Mesendoderm (in vitro differentiated cells): ENCODE data around the gene IKZF1.
A peak's percentile ranks its signal among the peaks of the same experiment; 100 is the strongest.

Experiments
- DNase-seq: peaks from one replicate; pipeline ENCODE4 v3.0.0; 2013
- H2AK5ac ChIP-seq: 2 replicates; pipeline ENCODE4 v1.6.1; 2013; ENCODE audit warnings: low read length, inconsistent platforms
- H2BK120ac ChIP-seq: 2 replicates; pipeline ENCODE4 v1.6.1; 2013; ENCODE audit warnings: low read depth, mild to moderate bottlenecking, low read length, moderate library complexity, mixed read lengths
- H2BK15ac ChIP-seq: replicated peaks from 2 replicates; pipeline ENCODE4 v1.6.1; 2013; ENCODE audit warnings: low read depth, mild to moderate bottlenecking, moderate library complexity
- H2BK5ac ChIP-seq: 2 replicates; pipeline ENCODE4 v1.6.1; 2013; ENCODE audit warnings: low read length, inconsistent platforms
- H3K18ac ChIP-seq: 2 replicates; pipeline ENCODE4 v1.6.1; 2013; ENCODE audit warnings: mild to moderate bottlenecking, low read length, mixed read lengths
- H3K23ac ChIP-seq: one replicate; pipeline ENCODE4 v1.6.1; 2013; ENCODE audit warnings: low read length
- H3K27ac ChIP-seq: 2 replicates; pipeline ENCODE4 v1.5.1; 2013; ENCODE audit warnings: low read depth, mild to moderate bottlenecking, inconsistent platforms, low read length, moderate library complexity
- H3K27me3 ChIP-seq: 2 replicates; pipeline ENCODE4 v1.6.1; 2013; ENCODE audit warnings: low read length, control low read depth, mild to moderate bottlenecking, inconsistent platforms; ENCODE audit not compliant: insufficient read depth, poor library complexity
- H3K36me3 ChIP-seq: 2 replicates; pipeline ENCODE4 v1.6.1; 2013; ENCODE audit warnings: low read length, inconsistent platforms; ENCODE audit not compliant: control insufficient read depth, insufficient read depth
- H3K4ac ChIP-seq: one replicate; pipeline ENCODE4 v1.6.1; 2013; ENCODE audit warnings: low read depth, mild to moderate bottlenecking, low read length, moderate library complexity
- H3K4me1 ChIP-seq: 2 replicates; pipeline ENCODE4 v1.6.1; 2013; ENCODE audit warnings: low read depth, low read length, inconsistent platforms; ENCODE audit not compliant: control insufficient read depth
- H3K4me2 ChIP-seq: 2 replicates; pipeline ENCODE4 v1.6.1; 2013; ENCODE audit warnings: low read length
- H3K4me3 ChIP-seq: 2 replicates; pipeline ENCODE4 v1.5.1; 2013; ENCODE audit warnings: mild to moderate bottlenecking, low read length
- H3K56ac ChIP-seq: one replicate; pipeline ENCODE4 v1.6.1; 2013; ENCODE audit warnings: low read length
- H3K79me1 ChIP-seq: 2 replicates; pipeline ENCODE4 v1.6.1; 2013; ENCODE audit warnings: low read length, inconsistent platforms
- H3K79me2 ChIP-seq: 2 replicates; pipeline ENCODE4 v1.6.1; 2013; ENCODE audit warnings: mild to moderate bottlenecking, low read length; ENCODE audit not compliant: control insufficient read depth, insufficient read depth
- H3K9ac ChIP-seq: 2 replicates; pipeline ENCODE4 v1.6.1; 2013; ENCODE audit warnings: low read length, inconsistent platforms
- H4K5ac ChIP-seq: one replicate; pipeline ENCODE4 v1.6.1; 2013; ENCODE audit warnings: low read length
- H4K8ac ChIP-seq: one replicate; pipeline ENCODE4 v1.6.1; 2013; ENCODE audit warnings: low read depth, mild to moderate bottlenecking, control low read depth, low read length, moderate library complexity
- WGBS: extraction: QIAGEN DNeasy Blood & Tissue Kit; methylation state at CpG from one replicate; pipeline ENCODE4 v1.1.7; 2013; ENCODE audit warnings: low lambda C conversion rate, missing lambda C conversion rate; ENCODE audit not compliant: insufficient coverage; ENCODE audit errors: extremely low coverage; 5-methylcytosine and 5-hydroxymethylcytosine counted together

The IKZF1 gene

GRCh38 chr7:50431316-50431715 lies 126.8 kb downstream of the IKZF1 start:
- H2BK15ac ChIP-seq, result no peak overlapping the region
- no peak overlapping the region for H4K5ac ChIP-seq
- no peaks in the 10 kb centered on the region for H3K79me1 ChIP-seq
- no peak overlapping the region for H3K4me3 ChIP-seq
- no peaks in the 10 kb centered on the region for H3K27me3 ChIP-seq
- no peak overlapping the region for H3K4ac ChIP-seq
- no CpG with 5 or more reads among the region's 2 CpGs for WGBS
- no peak overlapping the region for H3K9ac ChIP-seq
- no peak overlapping the region for H2AK5ac ChIP-seq
- no peak overlapping the region for H3K27ac ChIP-seq
- H3K56ac ChIP-seq, result no peak overlapping the region
- no peak for DNase-seq
- H3K18ac ChIP-seq, result no peak overlapping the region
- no peaks in the 10 kb centered on the region for H3K4me1 ChIP-seq
- no peaks in the 10 kb centered on the region for H3K36me3 ChIP-seq
- no peak overlapping the region for H2BK5ac ChIP-seq
- no peak overlapping the region for H4K8ac ChIP-seq
- no peaks in the 10 kb centered on the region for H3K79me2 ChIP-seq
- H3K23ac ChIP-seq, result no peak overlapping the region
- no peak overlapping the region for H3K4me2 ChIP-seq
- no peak overlapping the region for H2BK120ac ChIP-seq

GRCh38 chr7:50431722-50432305 lies 127.3 kb downstream of the IKZF1 start:
- no peak overlapping the region for H4K8ac ChIP-seq
- peaks cover under 1% of the 10 kb centered on the region for H3K36me3 ChIP-seq
- H3K4me1 ChIP-seq, result no peaks in the 10 kb centered on the region
- no peak overlapping the region for H2BK15ac ChIP-seq
- no peak overlapping the region for H3K56ac ChIP-seq
- no peak overlapping the region for H3K18ac ChIP-seq
- no peak overlapping the region for H4K5ac ChIP-seq
- H3K4me3 ChIP-seq, result no peak overlapping the region
- H3K79me2 ChIP-seq, result no peaks in the 10 kb centered on the region
- no peaks in the 10 kb centered on the region for H3K79me1 ChIP-seq
- no peak for DNase-seq
- H3K4me2 ChIP-seq, result no peak overlapping the region
- no CpG with 5 or more reads among the region's 4 CpGs for whole genome bisulfite sequencing
- no peak overlapping the region for H2BK120ac ChIP-seq
- no peak overlapping the region for H3K27ac ChIP-seq
- no peak overlapping the region for H3K9ac ChIP-seq
- no peaks in the 10 kb centered on the region for H3K27me3 ChIP-seq
- no peak overlapping the region for H3K23ac ChIP-seq
- no peak overlapping the region for H3K4ac ChIP-seq
- H2AK5ac ChIP-seq, result no peak overlapping the region
- no peak overlapping the region for H2BK5ac ChIP-seq

- H3K27ac ChIP-seq, result no peak overlapping the region
Measured at GRCh38 chr7:50436133-50436806, 131.8 kb downstream of the IKZF1 start.

DNA sequence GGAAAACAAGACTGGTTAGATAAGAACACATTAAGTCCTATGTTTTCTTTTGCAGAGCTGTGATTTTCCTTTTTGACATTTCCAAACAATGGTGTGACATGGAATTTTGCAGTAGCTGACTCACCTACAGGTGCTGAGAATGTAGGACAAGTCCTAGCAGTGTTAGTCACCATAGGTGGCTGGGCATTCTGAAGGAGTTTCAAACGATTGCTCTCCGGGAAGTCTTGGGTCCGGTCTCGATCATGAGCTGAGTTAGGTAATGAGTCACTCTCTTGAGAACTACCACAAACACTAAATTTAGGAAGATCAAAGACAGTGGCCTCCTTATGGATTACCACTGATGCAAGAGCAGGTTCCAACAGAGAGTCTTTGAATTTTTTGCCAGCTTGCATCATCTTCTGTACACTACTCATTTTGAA lies 142.0 kb downstream of the IKZF1 start:
- no peak overlapping the region for H3K9ac ChIP-seq
- no peak overlapping the region for H2BK15ac ChIP-seq
- no peak overlapping the region for H2AK5ac ChIP-seq
- no CpG with 5 or more reads among the region's 4 CpGs for whole genome bisulfite sequencing
- no peak overlapping the region for H2BK5ac ChIP-seq
- H3K4me1 ChIP-seq, result no peaks in the 10 kb centered on the region
- no peak overlapping the region for H3K4me2 ChIP-seq
- no peak overlapping the region for H3K4me3 ChIP-seq
- peak; percentile 79 for DNase-seq
- no peak overlapping the region for H3K56ac ChIP-seq
- no peak overlapping the region for H2BK120ac ChIP-seq
- no peak overlapping the region for H3K4ac ChIP-seq
- H3K27ac ChIP-seq, result no peak overlapping the region
- H3K18ac ChIP-seq, result no peak overlapping the region
- no peaks in the 10 kb centered on the region for H3K36me3 ChIP-seq
- H3K79me1 ChIP-seq, result no peaks in the 10 kb centered on the region
- H4K5ac ChIP-seq, result no peak overlapping the region
- H4K8ac ChIP-seq, result no peak overlapping the region
- H3K27me3 ChIP-seq, result no peaks in the 10 kb centered on the region
- no peak overlapping the region for H3K23ac ChIP-seq
- no peaks in the 10 kb centered on the region for H3K79me2 ChIP-seq

More at GRCh38 chr7:50436133-50436806, 131.8 kb downstream of the IKZF1 start:
- Histone ChIP-seq H3K4me3 (no peak overlapping the region), H3K23ac (no peak overlapping the region), H3K79me1 (no peaks in the 10 kb centered on the region), H3K4me2 (no peak overlapping the region), H3K4me1 (no peaks in the 10 kb centered on the region), H3K4ac (no peak overlapping the region), H3K9ac (no peak overlapping the region), H2BK15ac (no peak overlapping the region), H3K79me2 (no peaks in the 10 kb centered on the region), H4K5ac (no peak overlapping the region), H3K27me3 (no peaks in the 10 kb centered on the region), H4K8ac (no peak overlapping the region), H2AK5ac (no peak overlapping the region), H2BK5ac (no peak overlapping the region), H2BK120ac (no peak overlapping the region), H3K56ac (no peak overlapping the region), H3K36me3 (peaks cover 1% of the 10 kb centered on the region), H3K18ac (no peak overlapping the region)
- no CpG with 5 or more reads among the region's 3 CpGs for WGBS
- DNase-seq, result peak; percentile 75

DNA sequence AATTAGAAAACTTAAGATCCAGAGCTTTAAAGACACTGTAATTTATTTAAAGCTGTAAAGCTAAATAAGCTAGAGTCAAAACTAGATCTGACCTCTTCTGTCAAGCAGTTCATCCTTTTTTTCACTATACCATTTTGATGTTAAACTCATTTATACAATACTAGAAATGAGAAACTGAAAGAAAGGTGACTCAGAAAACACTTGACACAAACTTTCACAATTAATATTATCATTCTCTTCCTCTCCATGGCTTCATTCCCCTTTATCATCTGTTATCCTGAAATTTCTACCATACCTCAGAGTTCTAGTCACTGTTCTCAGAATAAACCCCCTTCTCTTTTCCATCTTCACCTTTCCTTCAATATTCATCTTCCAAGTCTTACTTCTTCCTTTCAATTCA lies 144.3 kb downstream of the IKZF1 start:
- H2BK120ac ChIP-seq, result no peak overlapping the region
- no peak overlapping the region for H2BK15ac ChIP-seq
- H3K4me3 ChIP-seq, result no peak overlapping the region

DNA sequence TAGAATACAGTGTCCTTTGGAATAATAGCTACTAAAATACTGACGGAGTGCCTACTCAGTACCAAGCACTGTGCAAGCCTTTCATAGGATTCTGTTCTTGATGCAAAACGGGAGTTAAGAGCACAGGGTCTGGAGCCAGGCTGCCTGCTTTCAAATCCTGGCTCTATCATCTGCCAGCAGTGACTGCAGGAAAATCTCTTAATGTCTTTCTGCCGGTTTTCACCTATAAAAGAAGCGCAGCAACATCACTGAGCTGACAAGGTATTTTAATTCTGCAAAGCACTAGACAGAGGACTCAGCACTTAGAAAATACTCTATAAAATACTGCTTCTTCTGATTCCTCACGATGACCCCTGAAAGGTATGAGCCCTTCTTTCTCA lies 145.0 kb downstream of the IKZF1 start:
- H3K4me2 ChIP-seq, result peak overlapping the region; percentile 77
- peak overlapping the region; percentile 37 for H2BK15ac ChIP-seq
- H3K4me3 ChIP-seq, result peak overlapping the region; percentile 62
- no peak overlapping the region for H4K8ac ChIP-seq
- WGBS, result no CpG with 5 or more reads among the region's 5 CpGs
- H3K23ac ChIP-seq, result no peak overlapping the region
- H2BK5ac ChIP-seq, result no peak overlapping the region
- no peaks in the 10 kb centered on the region for H3K79me1 ChIP-seq
- DNase-seq, result no peak
- H3K27ac ChIP-seq, result no peak overlapping the region
- no peaks in the 10 kb centered on the region for H3K36me3 ChIP-seq
- no peak overlapping the region for H4K5ac ChIP-seq
- peak overlapping the region; percentile 75 for H3K18ac ChIP-seq
- H3K79me2 ChIP-seq, result no peaks in the 10 kb centered on the region
- no peak overlapping the region for H3K4ac ChIP-seq
- H2BK120ac ChIP-seq, result no peak overlapping the region
- H3K4me1 ChIP-seq, result no peaks in the 10 kb centered on the region
- peak overlapping the region; percentile 6 for H3K56ac ChIP-seq
- no peaks in the 10 kb centered on the region for H3K27me3 ChIP-seq
- H2AK5ac ChIP-seq, result no peak overlapping the region
- peak overlapping the region; percentile 91 for H3K9ac ChIP-seq

More for the DNA sequence above, 144.3 kb downstream of the IKZF1 start:
- no peaks in the 10 kb centered on the region for H3K36me3 ChIP-seq
- no peak overlapping the region for H4K5ac ChIP-seq
- H3K23ac ChIP-seq, result no peak overlapping the region
- no peak overlapping the region for H3K27ac ChIP-seq
- H3K27me3 ChIP-seq, result no peaks in the 10 kb centered on the region
- H3K79me2 ChIP-seq, result no peaks in the 10 kb centered on the region
- H2BK5ac ChIP-seq, result no peak overlapping the region
- no peak overlapping the region for H3K4ac ChIP-seq
- no peak overlapping the region for H3K4me2 ChIP-seq
- no peak overlapping the region for H2AK5ac ChIP-seq
- no peaks in the 10 kb centered on the region for H3K4me1 ChIP-seq
- no peak overlapping the region for H3K18ac ChIP-seq
- no peak overlapping the region for H4K8ac ChIP-seq
- DNase-seq, result no peak
- no peak overlapping the region for H3K9ac ChIP-seq
- H3K56ac ChIP-seq, result no peak overlapping the region
- no peaks in the 10 kb centered on the region for H3K79me1 ChIP-seq
